Prostate gland (tissue), 2 donors: ENCODE measurements around the gene ZMIZ1.

ENCODE experiments used
- CTCF ChIP-seq, 4 experiments: fragments of 200-600 bp in 2 of 4; fragments of 450-650 bp in 2 of 4; sonication (generic) in 2 of 4; IDR thresholded peaks; 1 replicate in 3 of 4; 2 replicates in 1 of 4; pipeline ENCODE4 v1.5.1; 2016 to 2019; ENCODE audit warnings: antibody characterized with exemption in 4 of 4, mild to moderate bottlenecking in 2 of 4, moderate library complexity in 2 of 4
- POLR2A ChIP-seq: fragments of 450-650 bp; IDR thresholded peaks from one replicate; pipeline ENCODE4 v1.6.1; 2016; ENCODE audit warnings: antibody characterized with exemption, mild to moderate bottlenecking
- POLR2AphosphoS5 ChIP-seq: sonication (generic); formaldehyde crosslinking; IDR thresholded peaks from one replicate; pipeline ENCODE4 v1.6.1; 2017; ENCODE audit warnings: antibody characterized with exemption

DNA sequence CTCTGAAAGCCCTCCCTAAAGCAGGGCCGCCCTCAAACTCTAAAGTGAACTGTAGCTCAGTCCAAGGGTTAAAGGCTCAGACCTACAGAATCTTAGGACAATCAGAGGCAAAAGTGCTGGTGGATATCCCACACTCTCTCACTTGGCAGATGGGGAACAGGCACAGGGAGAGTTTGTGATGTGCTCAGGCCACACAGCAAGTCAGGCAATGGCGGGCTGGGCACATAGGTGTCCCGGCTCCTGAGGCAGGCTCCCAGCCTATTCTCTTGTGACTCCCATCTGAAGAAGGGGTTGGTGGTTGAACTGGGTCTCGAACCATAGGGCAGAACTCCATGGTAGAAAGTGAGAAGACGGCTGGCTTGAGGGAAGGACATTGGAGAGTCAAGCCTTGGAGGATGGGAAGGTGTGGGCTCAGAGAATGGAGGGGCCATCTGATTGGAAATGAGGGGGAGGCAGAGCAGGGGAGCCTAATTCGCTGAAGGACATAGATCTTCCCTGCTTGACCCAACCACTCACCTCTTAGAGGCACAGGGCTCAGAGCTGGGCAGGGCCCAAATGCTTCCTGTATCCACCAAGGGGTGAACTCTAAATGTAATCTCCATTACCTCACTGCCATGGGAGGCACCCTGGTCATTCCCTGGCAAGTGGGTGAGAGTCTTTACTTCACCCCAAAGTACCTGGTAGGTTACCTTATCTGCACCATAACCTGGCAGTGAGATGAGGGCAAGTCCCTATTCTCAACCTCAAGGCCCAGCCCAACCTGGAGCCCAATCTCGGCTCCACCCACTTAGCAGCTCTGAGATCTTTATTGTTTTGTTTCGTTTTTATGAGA, 4.9 kb upstream of the ZMIZ1 start:
- TF ChIP-seq POLR2A (no peak), CTCF (IDR thresholded peaks at IDR 0.05) (no peak), POLR2AphosphoS5 (no peak)
